ENCODE results near the gene PPP1R1C. TPM values are rescaled to one million over a fixed set of nuclear protein-coding genes. Genes with fewer than 3 reads are reported as not detected.

The PPP1R1C gene
- total RNA-seq, 4 donors from 2014 or later = 0.78 to 2.8 TPM; not detected in 2

GRCh38 chr2:182067393-182067792 is 81.7 kb downstream of the PPP1R1C start:
- H3K4me3 ChIP-seq (replicated peaks in 1 of 3) = no peak overlapping the region
- no peak for DNase-seq
- H3K27ac ChIP-seq = no peak overlapping the region
- no peaks in the 10 kb centered on the region for H3K9me3 ChIP-seq
- TF ChIP-seq CTCF (IDR thresholded peaks at IDR 0.05) = no peak
- TF ChIP-seq POLR2A (IDR thresholded peaks at IDR 0.05) = no peak
- H3K27me3 ChIP-seq = no peaks in the 10 kb centered on the region
- whole genome bisulfite sequencing, 2 donors = 93 to 94% methylated on average over 5 of the region's 5 CpGs
- no peaks in the 10 kb centered on the region for H3K36me3 ChIP-seq
- H3K4me1 ChIP-seq = no peaks in the 10 kb centered on the region
- intact Hi-C loops (cut with DNase I) = no loop called here

GRCh38 chr2:182068811-182069210 is 83.2 kb downstream of the PPP1R1C start:
- Histone ChIP-seq H3K4me1 (no peaks in the 10 kb centered on the region), H3K27ac (no peak overlapping the region), H3K36me3 (no peaks in the 10 kb centered on the region), H3K27me3 (no peaks in the 10 kb centered on the region), H3K9me3 (no peaks in the 10 kb centered on the region), H3K4me3 (replicated peaks in 1 of 3) (no peak overlapping the region)
- TF ChIP-seq CTCF (IDR thresholded peaks at IDR 0.05) (no peak), POLR2A (IDR thresholded peaks at IDR 0.05) (no peak)
- intact Hi-C loops (cut with DNase I) = no loop called here
- 76 to 84% methylated on average over 3 of the region's 3 CpGs for WGBS, 2 donors
- no peak for DNase-seq

GRCh38 chr2:182069416-182069815 is 83.8 kb downstream of the PPP1R1C start:
- Histone ChIP-seq H3K36me3 (no peaks in the 10 kb centered on the region), H3K27ac (no peak overlapping the region), H3K4me1 (no peaks in the 10 kb centered on the region), H3K9me3 (no peaks in the 10 kb centered on the region), H3K27me3 (no peaks in the 10 kb centered on the region), H3K4me3 (replicated peaks in 1 of 3) (no peak overlapping the region)
- no peak for DNase-seq
- TF ChIP-seq CTCF (IDR thresholded peaks at IDR 0.05) = no peak
- no peak for TF ChIP-seq POLR2A (IDR thresholded peaks at IDR 0.05)
- intact Hi-C loops (cut with DNase I) = no loop called here

GRCh38 chr2:182069908-182070307 is 84.3 kb downstream of the PPP1R1C start:
- WGBS, 2 donors = 93 to 98% methylated on average over 2 of the region's 2 CpGs
- no peaks in the 10 kb centered on the region for H3K9me3 ChIP-seq
- H3K27ac ChIP-seq = no peak overlapping the region
- no peaks in the 10 kb centered on the region for H3K36me3 ChIP-seq
- no peak for DNase-seq
- no peaks in the 10 kb centered on the region for H3K4me1 ChIP-seq
- H3K27me3 ChIP-seq = no peaks in the 10 kb centered on the region
- H3K4me3 ChIP-seq (replicated peaks in 1 of 3) = no peak overlapping the region
- intact Hi-C loops (cut with DNase I) = no loop called here
- no peak for TF ChIP-seq POLR2A (IDR thresholded peaks at IDR 0.05)
- no peak for TF ChIP-seq CTCF (IDR thresholded peaks at IDR 0.05)

GRCh38 chr2:182070736-182071135 is 85.1 kb downstream of the PPP1R1C start:
- no peak overlapping the region for H3K27ac ChIP-seq
- TF ChIP-seq POLR2A (IDR thresholded peaks at IDR 0.05) (no peak), CTCF (IDR thresholded peaks at IDR 0.05) (no peak)
- no peaks in the 10 kb centered on the region for H3K9me3 ChIP-seq
- no peaks in the 10 kb centered on the region for H3K36me3 ChIP-seq
- 91 to 95% methylated on average over 2 of the region's 2 CpGs for WGBS, 2 donors
- H3K4me3 ChIP-seq (replicated peaks in 1 of 3) = no peak overlapping the region
- H3K4me1 ChIP-seq = no peaks in the 10 kb centered on the region
- DNase-seq = no peak
- intact Hi-C loops (cut with DNase I) = no loop called here
- H3K27me3 ChIP-seq = no peaks in the 10 kb centered on the region
